ENCODE data around the gene SAMD14.

Gene SAMD14

DNA sequence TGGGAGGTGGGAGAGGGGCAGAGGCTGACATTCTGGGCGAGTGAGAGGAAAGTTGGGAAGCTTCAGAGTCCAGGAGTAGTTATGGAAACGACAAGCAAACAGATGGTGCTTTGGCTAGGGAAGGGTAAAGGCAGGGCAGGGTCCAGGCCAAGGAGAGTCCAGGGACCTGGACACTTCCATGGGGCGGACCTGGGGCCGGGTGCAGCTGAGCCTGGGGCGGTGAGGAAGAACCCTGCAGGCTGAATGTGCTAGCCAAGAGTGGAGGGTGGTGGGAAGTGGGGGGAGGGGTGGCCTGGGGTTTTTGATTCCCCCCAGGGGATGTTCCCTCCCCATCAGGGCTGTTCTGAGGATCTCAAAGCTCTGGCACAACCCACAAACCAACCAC lies 17.9 kb upstream of the SAMD14 start:
- no peak for DNase-seq

DNA sequence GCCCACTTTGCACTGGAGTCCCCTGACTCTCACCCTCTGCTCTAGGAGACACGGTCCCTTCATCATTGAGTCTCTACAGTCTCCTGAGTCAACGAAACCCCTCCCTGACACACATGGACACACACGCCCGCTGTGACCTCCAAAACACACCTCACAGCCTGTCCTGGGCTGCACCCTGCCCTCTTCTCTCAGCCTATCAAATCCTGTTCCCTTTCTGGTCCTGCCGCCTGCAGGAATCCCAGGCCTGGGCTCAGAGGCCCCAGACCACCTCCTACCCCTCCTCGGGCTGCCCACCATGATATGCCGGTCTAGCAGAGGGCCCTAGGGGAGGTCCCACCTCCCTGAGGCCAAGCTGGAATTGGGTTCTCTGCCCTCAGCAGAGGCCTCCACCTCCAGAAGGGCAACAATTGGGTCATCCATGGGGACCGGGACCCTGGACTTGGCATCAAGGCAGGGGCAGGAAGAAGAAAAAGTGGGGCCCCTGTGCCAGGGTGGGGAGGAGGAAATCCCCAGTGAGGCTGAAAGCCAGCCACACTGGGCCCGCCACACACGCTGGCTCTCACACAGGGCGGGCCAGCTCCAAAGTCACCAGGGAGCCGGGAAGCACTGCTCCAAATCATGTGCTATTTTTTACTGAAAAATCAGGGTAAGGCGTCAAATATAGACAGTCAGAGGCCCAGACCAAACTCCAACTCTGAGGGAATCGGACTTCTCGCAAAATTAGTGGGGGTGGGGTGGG lies 17.1 kb upstream of the SAMD14 start:
- no peak for DNase-seq

DNA sequence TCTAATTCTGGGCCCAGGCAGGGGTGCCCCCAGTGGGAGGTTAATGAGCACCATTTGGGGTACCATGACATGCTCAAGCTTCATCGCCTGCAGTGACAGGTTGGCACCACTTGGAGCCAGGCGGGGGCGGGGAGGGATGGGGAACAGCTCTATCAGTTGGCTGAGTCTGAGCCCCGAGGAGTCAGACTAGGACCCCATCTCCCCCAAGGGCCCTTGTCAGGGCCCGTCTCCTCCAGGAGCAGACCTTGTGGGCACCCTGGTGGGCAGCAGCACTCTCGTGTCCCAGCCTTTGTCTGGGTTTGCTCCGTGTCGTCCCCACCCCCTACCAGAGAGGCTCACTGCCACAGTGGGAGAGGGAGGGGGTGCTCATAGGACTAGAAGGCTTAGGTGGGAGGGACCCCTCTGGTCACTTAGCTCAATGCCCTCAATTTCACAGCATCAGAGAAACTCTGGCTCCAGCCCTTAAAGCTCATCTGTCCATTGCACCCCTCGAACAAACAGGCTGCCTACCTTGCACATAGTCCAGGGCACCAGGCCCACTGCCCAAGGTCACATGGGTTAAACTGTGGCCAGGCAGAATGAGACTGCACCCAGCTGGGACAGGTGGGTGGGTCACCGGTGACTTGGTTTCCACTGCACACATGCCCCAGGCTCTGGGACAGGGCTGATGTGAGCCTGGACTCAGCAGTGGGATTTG lies 16.4 kb upstream of the SAMD14 start:
- peak; percentile 47 for DNase-seq

DNA sequence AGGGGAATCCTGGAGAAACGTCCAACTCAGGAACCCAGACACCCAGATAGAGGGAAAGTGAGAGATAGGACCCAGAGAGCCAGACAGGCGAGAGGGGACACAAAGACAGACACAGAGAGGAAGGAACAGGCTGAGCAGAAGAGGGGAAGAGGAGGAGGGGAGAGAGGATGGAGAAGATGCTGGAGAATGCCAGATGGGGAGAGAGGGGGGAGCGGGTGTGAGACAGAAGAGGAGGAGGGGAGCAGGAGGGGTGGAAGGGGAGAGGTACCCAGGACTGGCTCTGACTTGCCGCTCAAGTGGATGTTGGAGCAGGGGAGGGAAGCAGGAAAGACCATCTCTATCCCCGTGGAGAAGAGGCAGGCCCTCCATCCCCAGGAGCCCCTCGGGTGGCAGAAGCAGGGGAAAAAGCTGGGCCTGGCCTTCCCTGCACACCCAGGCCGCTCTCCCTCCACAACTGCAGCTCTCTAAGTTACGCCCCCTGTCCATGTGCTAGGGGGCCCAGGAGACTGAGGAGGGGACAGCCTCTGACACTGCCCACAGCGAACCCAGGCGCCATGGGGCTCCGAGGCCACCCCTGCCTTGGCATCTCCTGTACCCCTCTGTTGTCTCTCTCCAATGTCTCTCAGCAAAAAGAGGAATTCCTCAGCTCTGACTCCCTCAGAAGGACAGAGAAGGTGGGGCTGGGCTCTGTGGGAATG lies 15.7 kb upstream of the SAMD14 start:
- no peak for DNase-seq

DNA sequence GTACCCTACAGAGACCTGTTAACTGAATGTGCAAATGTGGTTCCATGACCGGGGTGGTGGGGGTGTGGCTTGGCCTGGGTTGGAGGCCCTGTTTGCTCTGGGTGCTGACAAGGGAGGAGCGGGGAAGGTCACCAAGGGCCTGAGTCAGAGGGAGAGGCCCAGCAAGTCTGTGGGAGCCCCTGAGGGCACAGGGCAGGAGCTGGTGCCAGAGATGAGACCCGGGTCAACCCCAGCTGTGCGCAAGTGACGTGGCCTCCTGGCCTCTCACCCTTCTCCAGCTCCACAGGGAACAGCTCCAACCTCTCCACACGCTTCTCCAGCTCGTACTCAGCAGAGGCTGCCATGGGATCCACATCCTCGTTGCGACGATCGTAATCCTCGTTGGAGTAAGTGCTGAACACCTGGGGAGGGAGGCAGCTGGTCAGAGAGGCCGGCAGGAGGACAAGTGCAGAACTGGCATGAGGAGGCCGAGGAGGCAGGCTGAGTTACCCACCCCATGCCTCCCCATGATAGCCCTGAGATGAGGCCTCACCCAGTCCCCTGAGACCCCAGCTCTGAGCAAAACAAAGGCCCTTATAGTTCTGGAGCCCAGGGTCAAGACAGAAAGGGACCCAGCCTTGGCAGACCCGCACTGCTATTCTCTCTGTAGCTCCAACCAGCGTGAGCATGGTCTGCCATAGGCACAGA lies 15.0 kb upstream of the SAMD14 start:
- DNase-seq: peak; percentile 39

DNA sequence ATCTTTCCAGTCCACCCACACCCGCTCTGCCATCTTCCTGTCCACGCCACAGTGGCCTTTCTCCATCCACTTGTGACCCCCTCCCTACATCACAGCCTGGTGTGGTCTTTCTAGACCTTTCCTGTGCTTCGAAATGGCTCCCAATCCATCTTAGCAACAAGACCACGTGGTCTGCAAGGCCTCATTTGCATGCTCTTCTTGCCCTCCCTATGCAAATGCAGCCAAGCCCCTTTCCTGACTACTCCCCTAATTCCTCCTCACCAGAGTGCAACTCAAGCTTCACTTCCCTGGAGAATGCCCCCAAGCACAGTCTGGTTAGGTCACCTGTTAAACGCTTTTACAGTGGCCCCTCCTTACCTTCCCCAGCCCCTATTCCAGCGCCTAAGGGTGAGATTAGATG lies 14.4 kb upstream of the SAMD14 start:
- no peak for DNase-seq

DNA sequence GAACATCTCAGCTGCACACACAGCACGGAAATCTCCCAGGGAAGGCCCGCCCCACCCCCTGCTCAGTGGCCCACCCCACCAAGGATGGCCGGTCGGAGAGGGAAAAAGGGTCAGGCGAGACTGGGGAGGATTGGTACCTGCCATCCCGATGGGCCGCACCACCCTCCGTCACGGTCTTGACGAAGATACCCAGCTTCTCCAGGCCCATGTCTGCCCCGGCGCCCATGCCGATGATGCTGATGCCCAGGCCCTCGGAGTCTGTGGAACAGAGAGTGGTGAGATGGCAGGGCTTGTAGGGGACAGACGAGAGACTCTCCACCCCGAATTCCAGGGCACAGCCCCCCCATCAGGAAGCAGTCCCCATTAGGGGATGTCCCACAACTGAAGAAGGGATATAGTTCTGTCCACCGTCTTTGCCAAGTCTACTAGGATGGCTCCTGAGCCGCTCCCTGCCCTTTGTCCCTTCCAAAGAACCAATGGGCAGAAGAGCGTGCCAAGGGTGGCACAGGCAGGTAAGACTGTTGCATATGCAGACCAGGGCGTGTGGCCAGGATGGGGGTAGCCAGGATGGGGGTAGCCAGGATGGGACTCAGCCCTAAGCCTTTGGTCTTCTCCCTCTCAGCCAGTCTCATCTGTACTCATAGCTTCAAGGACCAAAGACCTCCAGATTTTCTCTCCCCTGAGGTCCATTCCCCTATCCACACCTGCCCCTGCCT lies 13.7 kb upstream of the SAMD14 start:
- no peak for DNase-seq

DNA sequence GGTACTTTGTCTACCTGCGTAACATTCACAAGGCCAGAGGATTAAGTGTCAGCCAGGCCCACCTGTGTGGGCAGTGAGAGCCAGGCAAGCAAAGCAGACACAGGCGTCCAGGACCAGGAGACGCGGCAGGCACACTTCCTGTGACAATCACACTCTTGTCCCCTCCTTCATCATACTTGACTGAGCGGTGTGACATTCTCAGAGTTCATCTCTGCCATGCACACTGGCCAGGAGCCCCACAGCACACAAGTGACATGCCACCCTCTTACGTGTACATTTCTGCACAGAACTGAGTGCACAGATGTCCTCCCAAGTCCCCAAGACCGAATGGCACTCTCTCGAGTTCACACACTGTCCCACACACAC lies 11.8 kb upstream of the SAMD14 start:
- no peak for DNase-seq

DNA sequence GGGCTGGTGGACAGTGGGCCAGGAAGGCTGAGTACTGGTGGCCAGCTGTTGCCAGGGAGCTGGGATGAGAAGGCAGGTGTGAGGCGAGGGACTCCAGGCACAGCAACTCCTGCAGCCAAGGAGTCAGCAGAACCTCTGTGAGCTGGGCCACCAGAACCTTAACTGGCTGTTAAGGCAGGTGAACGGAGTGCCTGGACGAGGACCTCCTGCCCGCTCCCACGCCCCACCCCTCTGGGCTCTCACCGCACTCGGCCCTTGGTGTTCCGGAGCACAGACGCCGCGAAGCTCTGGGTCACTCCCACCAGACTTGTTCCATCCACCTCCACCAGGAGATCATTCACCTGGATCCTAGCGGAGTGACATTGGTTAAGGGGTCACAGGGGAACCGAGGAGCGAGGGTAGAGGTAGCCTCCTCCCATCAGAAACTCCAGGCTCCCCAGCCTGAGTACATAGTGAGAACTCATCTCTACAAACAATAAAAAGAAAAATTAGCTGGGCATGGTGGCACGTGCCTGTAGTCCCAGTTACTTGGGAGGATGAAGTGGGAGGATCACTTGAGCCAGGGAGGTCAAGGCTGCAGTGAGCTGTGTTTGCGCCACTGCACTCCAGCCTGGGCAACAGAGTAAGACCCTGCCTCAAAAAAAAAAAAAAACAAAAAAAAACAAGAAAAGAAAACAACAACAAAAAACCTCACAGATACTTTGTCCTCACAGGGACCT lies 11.2 kb upstream of the SAMD14 start:
- no peak for DNase-seq

DNA sequence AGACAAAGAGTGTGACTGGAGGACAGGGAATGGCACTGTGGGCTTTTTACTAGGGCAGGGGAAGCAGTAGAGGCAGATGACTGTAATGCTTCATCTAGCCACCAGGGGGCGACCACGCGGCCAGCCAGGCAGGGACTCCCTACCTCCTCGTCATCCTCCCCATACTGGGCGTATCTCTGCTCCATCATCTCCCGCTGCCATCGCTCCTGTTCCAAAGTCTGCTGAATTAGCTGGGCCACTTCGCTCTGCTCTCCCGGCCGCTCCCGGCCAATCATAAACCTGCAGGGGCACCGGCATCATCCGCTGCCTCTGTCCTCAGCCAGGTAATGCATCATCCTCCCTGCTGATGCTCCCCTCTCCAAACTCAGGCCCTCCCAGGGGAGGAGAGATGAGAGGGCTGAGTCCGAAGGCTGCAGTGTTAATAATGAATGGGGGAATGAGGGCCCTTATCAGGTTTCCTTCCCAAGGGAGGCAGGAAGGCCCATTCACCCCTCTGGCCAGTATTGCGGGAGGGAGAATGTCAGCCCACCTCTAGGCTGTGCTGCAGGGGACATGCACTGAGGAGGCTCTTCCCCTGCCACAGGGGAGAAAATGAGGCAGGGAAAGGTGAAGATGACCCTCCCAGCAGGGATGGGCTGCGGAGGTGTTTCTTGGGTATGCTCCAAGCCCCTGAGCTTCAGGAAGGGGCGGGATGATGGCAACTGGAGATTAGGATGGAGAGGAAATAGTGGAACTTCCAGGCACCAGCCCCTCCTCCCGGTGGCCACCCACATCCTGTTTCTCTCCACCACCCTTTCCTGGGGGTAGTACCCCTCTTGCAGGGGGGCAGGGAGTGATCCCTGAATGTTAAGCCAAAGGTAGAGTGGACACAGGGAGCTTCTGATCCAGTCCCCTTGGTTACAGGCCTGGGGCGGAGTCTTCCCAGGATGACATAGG lies 10.3 kb upstream of the SAMD14 start:
- peak; percentile 86 for DNase-seq

DNA sequence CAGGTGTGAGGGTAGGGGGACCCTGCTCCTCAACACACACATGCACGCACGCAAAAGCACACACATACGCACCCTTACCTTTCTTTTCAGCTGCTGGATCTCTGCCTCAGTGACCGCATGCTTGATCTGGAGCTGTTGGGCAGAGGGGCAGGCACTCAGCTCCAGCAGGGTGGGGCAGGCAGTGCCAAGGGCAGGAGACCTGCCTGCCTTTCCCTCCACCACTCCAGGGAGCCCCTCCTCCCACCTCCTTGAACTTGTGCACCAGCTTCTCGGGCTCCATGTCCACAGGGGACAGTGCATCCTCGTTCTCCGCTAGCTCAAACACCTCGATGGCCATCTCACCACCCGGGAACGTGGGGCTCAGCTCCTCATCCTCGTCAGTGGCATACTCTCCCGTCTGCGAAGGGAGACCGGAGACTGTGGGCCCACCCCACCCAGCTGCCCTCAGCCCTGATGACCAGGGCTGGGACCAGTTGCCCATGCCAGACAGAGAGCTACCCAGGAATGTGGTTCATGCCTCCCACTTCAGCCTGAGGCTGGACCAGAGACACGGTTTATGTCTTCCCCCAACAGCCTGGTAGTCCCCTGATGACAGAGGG lies 9.3 kb upstream of the SAMD14 start:
- no peak for DNase-seq

DNA sequence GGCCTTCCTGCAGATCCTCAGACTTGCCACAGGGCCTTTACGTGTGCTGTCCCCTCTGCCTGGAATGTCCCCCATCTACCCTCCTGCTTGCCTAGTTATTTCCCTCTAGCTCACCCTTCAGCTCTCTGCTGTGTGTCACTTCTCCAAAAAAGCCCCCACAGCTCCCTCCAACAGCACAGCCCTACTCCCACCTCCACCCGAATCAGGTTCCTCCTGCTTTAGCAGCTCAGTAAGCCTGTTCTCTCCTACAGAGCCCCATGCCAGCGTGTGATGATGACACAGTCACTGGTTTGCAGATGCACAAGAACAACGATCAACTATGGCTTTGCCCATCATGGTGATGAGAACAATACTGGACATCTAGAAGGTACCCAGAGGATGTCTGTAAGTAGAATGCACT lies 7.1 kb upstream of the SAMD14 start:
- DNase-seq: no peak

DNA sequence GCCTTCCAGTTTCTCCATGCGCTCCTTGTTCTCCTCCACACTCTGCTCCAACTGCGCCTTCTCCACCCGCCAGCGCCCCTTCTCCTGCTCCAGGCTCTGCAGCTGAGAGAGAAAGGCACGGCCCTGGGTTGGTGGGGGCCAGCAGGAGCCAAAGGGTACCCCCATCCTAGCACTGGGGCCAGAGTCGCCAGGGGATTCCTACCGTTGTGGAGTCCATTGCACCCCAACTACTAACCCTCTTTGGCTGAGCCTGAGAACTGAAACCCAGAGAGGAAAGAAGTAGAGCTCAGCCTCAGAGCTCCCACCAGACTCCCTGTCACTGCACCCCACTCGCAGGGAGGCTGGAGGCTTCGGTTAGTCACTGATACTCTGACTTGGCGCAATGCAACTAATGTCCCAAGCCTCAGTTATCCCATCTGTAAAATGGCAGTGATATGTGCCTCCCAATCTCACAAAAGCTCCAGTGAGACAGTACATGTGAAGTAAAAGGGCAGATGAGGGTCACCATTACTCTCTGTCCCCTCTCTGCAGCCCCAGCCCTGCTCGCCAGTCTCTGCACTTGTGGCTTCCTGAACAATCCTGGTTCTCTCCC lies 6.2 kb upstream of the SAMD14 start:
- DNase-seq: no peak

DNA sequence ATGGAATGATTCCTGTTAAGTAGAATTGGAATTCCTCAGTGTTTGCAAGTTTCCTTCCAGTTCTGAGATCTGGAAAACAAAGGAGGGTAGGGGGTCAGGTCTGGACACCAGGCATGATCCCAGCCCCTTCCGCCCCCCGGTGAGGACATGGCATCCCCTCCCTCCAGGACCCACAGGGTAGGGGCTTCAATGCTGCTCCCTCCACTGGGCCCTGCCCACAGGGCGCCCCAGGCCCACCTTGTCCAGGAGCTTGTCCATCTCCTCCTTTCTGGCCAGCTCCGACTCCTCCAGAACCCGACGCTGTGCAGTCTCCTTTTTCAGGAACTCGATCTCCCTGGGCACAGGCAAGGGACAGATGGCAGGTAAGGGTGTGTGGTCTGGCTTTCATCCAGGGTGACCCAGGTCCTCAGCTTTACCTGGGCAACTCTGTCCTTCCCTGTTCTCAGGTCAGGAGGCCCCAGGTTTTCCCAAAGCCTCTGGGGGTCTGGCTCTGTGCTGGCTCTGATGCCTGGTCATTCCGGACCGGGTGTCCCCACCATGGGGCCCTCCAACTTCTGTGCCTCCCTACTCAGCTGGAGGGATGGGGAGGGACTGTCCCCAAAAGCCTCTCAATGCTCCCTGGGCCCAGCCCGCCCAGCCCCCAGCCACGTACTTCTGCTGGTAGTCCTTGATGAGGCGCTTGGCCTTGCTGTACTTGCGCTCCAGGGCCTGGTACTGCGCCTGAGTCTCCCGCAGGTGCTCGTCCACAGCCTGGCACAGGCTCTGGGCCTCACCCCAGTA lies 5.5 kb upstream of the SAMD14 start:
- DNase-seq: no peak

DNA sequence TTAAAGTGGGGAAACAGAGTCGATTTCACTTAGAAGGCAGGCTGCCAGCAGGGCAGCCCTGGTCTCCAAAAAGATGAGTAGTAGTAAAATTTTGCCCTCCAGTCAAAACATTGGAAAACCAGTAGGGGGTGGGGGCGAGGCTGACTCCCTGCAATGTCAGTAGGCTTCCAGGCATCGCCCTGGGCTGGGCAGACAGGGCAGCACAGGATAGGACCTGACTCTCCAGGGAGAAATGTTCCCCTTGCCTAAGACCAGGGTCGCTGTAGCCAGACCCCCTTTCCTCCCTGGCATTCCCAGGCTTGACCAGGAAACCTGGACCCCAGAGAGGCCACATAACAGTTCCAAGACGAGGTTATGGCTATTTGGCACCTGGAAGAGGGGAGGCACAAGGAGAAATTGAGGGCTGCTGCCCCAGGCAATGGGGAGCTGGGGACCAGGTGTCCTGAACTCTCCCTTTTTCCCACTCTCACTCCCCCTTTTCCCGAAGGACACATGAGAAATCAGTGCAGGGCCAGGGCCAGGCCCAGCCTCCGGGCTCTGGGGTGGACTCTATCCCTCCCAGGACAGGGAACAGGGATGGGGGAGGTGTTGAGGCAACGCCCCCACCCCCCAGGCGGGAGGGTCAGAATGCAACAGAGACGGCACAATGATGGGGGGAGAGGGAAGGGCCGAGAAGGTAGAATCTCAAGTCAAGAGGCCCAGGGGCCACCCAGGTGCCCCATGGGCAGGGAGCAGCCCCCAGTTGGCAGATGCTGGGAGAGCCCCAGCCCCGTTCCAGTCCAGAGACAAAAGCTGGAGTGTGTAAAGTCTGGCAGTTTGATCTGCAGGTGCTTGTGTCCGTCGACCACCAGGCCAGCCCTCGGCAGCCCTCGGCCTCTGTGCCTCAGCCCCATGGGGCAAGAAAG lies 4.5 kb upstream of the SAMD14 start:
- DNase-seq: no peak

DNA sequence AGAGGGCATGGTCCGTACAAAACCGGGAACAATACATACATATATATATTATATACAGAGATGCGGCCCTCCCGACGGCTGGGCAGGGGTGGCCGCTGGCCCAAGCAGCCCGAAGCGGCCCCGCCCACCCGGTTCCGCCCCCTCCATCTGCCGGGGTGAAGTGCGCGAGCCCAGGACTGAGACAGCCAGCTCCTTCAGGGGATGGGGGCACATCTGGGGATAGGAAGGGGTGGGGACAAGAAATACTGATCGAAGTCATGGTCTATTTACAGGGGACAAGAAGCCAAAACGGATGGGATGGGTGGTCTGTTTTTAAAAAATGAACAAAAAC lies 3.8 kb upstream of the SAMD14 start:
- no peak for DNase-seq

DNA sequence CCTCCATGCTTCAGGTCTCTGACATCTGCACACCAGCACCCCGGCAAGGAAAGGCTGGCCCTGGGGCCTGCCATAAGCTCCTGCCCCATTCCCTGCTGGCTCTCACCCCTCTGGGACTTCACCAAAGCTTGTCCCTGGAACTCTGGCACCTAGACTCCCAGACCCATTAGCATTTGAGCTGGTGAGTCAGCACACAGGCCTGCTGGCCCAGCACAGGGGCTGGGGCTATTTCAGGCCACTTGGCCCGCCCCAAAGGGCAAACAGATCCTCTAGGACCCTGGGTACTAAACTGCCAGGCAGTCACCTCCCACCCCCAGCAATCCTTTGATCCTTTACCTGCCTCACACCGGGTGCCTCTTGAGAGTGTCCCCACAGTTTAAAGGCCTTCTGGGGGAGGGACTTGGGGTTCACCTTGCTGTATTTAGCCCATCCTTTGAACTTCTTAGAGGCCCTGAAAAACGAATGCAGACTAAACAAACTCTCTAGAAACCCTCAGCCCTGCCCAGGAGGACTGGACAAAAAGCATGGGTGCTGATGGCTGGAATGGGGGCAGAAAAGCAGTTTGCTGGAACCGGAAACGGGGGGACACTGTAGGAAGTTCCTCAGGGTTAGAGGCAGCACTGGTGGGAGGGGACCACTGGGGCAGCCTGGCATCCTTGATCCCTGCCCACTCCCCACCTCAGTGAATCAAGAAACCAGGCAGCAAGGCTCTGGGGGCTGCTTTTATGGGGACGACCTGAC lies 3.2 kb upstream of the SAMD14 start:
- DNase-seq: no peak
